GM19240 (cell line): Measurements from ENCODE around the gene WNT7B.

Experiments
- DNase-seq: peaks from one replicate; pipeline ENCODE4 v3.0.0; 2011; ENCODE audit warnings: low spot score; ENCODE audit not compliant: insufficient read length

The WNT7B gene

GRCh38 chr22:45977003-45977411, at the start of gene WNT7B:
Gene WNT7B (minus strand): TSS chr22:45977162. CDS start chr22:45976754, 408 bp downstream.
- no peak for DNase-seq

- no peak for DNase-seq
Measured at GRCh38 chr22:46025973-46026898, 49.3 kb upstream of the WNT7B start.

GRCh38 chr22:46025225-46025972, 48.4 kb upstream of the WNT7B start:
- no peak for DNase-seq

GRCh38 chr22:46024136-46024840, 47.3 kb upstream of the WNT7B start:
- no peak for DNase-seq

DNA sequence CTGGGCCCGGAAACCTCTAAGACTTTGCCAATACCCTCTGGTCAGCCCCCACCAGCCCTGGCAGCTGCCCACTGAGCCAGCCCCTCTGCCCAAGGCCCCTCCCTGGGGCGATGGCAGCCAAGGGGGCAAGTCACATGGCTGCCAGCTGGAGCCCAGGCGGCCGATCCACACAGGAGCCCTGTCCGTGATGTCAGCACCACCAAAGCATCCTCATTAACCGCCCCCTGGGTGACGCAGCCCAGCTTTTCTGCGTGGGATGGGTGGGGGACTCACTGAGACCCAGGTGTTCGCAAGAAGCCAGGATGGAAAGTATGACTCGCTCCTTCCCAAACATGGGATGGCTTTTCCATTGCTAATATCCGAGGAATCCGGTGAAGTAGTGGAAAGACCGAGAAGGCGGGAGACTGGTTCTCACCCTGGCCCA, 46.6 kb upstream of the WNT7B start:
- DNase-seq = no peak

- no peak for DNase-seq
Measured at GRCh38 chr22:46022881-46023512, 46.0 kb upstream of the WNT7B start.

DNA sequence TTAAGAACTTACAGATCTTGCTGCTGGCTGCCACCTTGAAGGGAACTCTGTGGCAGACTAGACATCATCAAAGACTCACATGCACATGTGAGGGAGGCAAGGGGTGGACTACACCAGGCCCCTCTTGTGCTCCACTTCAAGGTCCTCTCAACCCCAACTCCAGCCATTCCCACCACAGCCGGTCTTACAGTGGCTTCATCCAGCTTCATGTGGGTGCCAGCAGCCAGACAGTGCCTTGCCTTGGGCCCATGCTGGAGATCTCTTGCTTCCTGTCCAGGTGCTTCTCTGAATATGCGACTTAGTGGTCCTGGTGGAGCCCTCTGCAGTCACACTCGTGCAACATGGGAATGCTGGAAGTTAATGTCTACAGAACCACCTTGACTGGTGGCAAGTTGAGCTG, 44.6 kb upstream of the WNT7B start:
- no peak for DNase-seq

DNA sequence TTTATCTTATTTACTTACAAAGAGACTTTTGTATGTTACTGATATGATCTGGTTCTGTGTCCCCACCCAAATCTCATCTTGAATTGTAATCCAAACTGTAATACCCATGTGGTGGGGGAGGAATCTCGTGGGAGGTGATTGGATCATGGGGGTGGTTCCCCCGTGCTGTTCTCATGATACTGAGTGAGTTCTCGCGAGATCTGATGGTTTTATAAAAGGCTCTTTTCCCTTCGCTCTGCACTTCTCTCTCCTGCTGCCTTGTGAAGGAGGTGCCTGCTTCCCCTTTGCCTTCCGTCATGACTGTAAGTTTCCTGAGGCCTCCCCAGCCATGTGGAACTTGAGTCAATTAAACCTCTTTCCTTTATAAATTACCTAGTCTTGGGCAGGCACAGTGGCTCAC, 42.4 kb upstream of the WNT7B start:
- no peak for DNase-seq

DNA sequence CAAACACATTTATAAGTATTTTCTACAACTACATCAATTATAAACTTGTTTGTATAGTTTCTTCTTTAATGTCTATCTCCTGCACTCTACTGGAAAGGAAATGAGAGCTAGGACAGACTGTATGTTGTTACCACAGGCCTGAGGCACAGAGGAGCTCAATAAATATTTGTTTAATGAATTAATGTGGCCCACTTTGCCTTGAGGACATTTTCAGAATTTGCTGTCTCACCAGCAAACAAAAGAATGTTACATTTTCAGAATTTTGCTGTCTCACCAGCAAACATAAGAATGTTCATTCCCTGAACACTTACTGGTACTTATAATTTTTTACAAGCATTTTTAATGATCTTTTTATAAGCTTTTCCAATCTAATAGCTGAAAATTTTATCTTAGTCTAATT, 41.9 kb upstream of the WNT7B start:
- no peak for DNase-seq

GRCh38 chr22:46017166-46017565, 40.2 kb upstream of the WNT7B start:
- DNase-seq = no peak

GRCh38 chr22:46013460-46014416, 36.8 kb upstream of the WNT7B start:
- DNase-seq = peak; percentile 86

DNA sequence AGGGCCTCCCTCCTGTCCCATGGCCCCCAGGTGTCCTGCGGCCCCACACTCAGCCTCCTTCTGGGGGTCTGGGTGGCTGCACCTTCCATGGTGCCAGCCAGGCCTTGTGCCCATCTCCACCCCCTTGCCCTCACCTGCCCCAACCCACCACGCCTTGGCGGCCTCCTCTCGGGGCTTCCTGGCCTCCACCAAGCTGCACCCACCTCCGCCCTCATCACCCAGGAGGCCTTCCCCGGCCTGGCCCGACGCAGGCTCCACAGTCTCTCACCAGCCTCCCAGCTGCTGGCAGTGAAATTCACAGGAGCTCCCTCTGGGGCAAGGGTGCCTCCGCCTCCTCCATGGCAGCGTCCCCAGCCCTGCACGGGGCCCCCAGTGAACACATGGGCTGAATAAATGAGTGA, 35.9 kb upstream of the WNT7B start:
- DNase-seq = no peak

DNA sequence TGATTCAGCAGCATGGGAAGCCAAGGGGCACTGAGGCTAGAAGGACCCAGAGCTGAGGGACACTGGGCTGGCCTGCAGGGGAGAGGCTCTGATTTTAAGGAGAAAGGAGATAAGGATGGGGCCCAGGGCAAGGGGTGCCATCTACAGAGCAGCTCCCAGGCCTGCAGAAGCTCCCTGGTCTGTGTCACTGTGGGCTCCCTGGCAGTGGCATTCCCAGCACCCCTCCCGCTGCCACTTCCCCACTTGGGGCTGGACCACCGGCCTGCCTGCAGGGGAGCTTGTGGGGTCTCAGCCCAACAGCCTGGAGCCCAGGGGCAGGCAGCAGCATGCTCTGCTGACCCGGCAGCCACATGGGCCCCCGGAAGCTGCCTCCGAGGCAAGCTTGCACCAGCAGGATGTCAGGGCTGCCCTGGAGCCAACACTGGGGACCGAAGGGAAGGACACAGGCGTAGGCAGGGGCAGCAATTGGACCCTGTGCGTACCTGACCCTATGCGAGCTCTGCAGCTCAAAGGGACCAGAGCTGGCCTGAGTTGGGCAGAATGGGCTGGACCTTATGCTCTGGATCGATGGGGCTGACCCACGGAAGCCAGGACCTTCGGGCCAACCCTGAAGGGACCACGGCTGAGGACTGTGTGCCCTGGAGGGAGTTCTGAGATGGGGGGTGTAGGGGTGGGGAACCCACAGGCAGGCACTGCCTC, 35.4 kb upstream of the WNT7B start:
- DNase-seq = no peak

- DNase-seq = no peak
Measured at GRCh38 chr22:46011627-46012181, 34.7 kb upstream of the WNT7B start.

GRCh38 chr22:46010951-46011626, 34.1 kb upstream of the WNT7B start:
- DNase-seq = no peak

GRCh38 chr22:46010207-46010867, 33.4 kb upstream of the WNT7B start:
- DNase-seq = no peak

- DNase-seq = no peak
Measured at GRCh38 chr22:46009730-46010129, 32.8 kb upstream of the WNT7B start.
